H1 (cell line): ENCODE measurements around the gene NHP2. TPM values are rescaled to one million over a fixed set of nuclear protein-coding genes. Genes with fewer than 3 reads are reported as not detected.

ENCODE experiments used
- CTCF ChIA-PET: fragments of 300-600 bp; sonication (Branson Sonifier 250); formaldehyde crosslinking; loops from one replicate; lab custom pipeline; 2021; ENCODE audit not compliant: partially characterized antibody; lab: Charles Lee
- POLR2A ChIA-PET: fragments of 300-600 bp; sonication (Branson Sonifier 250); formaldehyde crosslinking; loops from one replicate; lab custom pipeline; 2021; ENCODE audit warnings: inconsistent platforms; ENCODE audit not compliant: partially characterized antibody; lab: Charles Lee
- DNase-seq, 2 experiments: peaks; one replicate each; pipeline versions ENCODE4 v3.0.0 to v3.0.0-alpha.2; 2010 to 2022; ENCODE audit warnings: low spot score in 2 of 2, low read depth in 1 of 2, mixed read lengths in 1 of 2
- FAIRE-seq: peaks from 2 replicates; lab custom pipeline; 2011; peaks lifted over from hg19 to GRCh38; lab: Jason Lieb, UNC
- H2AFZ ChIP-seq: 2 replicates; pipeline ENCODE4 v1.8.1; 2012; ENCODE audit warnings: low read length, inconsistent platforms
- H2AK5ac ChIP-seq: 2 replicates; pipeline ENCODE4 v1.6.1; 2013; ENCODE audit warnings: low read depth, low read length
- H2BK120ac ChIP-seq: replicated peaks from 2 replicates; pipeline ENCODE3; 2013; ENCODE audit warnings: low read depth, low read length, inconsistent platforms
- H2BK12ac ChIP-seq: 2 replicates; pipeline ENCODE4 v1.6.1; 2013; ENCODE audit warnings: low read depth, low read length
- H2BK15ac ChIP-seq: 2 replicates; pipeline ENCODE4 v1.6.1; 2013; ENCODE audit warnings: low read length
- H2BK20ac ChIP-seq: 2 replicates; pipeline ENCODE4 v1.6.1; 2013; ENCODE audit warnings: low read length
- H2BK5ac ChIP-seq: 2 replicates; pipeline ENCODE4 v1.6.1; 2013; ENCODE audit warnings: low read depth, low read length
- H3K14ac ChIP-seq: 2 replicates; pipeline ENCODE4 v1.6.1; 2013; ENCODE audit warnings: inconsistent platforms; ENCODE audit not compliant: insufficient read length
- H3K18ac ChIP-seq: 2 replicates; pipeline ENCODE4 v1.6.1; 2013; ENCODE audit warnings: low read length; ENCODE audit errors: extremely low read depth
- H3K23ac ChIP-seq: 2 replicates; pipeline ENCODE4 v1.6.1; 2013; ENCODE audit warnings: inconsistent platforms; ENCODE audit not compliant: insufficient read length
- H3K23me2 ChIP-seq: 2 replicates; pipeline ENCODE4 v1.6.1; 2013; ENCODE audit warnings: low read depth, low read length
- H3K27ac ChIP-seq: 2 replicates; pipeline ENCODE4 v1.6.1; 2011; ENCODE audit warnings: low read depth, low read length, inconsistent platforms
- H3K27me3 ChIP-seq, 4 experiments: replicated peaks in 1 of 4; 1 replicate in 1 of 4; 2 replicates in 3 of 4; pipeline versions ENCODE4 v1.6.1 to v1.8.1; 2011 to 2013; ENCODE audit warnings: low read length in 3 of 4, mild to moderate bottlenecking in 3 of 4, inconsistent platforms in 2 of 4, mixed read lengths in 2 of 4, moderate library complexity in 1 of 4; ENCODE audit not compliant: control insufficient read depth in 3 of 4, insufficient read depth in 3 of 4; ENCODE audit errors: extremely low read depth in 1 of 4
- H3K36me3 ChIP-seq, 4 experiments: 2 replicates each; pipeline versions ENCODE4 v1.6.1 to v1.8.1; 2011 to 2013; ENCODE audit warnings: mild to moderate bottlenecking in 4 of 4, low read length in 3 of 4, moderate library complexity in 2 of 4, control low read depth in 1 of 4, inconsistent platforms in 1 of 4; ENCODE audit not compliant: insufficient read depth in 4 of 4, control insufficient read depth in 2 of 4
- H3K4ac ChIP-seq: replicated peaks from 2 replicates; pipeline ENCODE3; 2013; ENCODE audit warnings: low read length, low read depth, mixed read lengths, inconsistent platforms; ENCODE audit not compliant: insufficient read length
- H3K4me1 ChIP-seq, 4 experiments: replicated peaks in 1 of 4; 1 replicate in 1 of 4; 2 replicates in 3 of 4; pipeline versions ENCODE4 v1.6.1 to v1.8.1; 2011 to 2013; ENCODE audit warnings: low read length in 3 of 4, inconsistent platforms in 2 of 4, mixed read lengths in 1 of 4; ENCODE audit not compliant: insufficient read depth in 4 of 4, control insufficient read depth in 3 of 4
- H3K4me2 ChIP-seq, 2 experiments: 2 replicates each; pipeline versions ENCODE4 v1.6.1 to v1.8.1; 2011 to 2013; ENCODE audit warnings: low read depth in 2 of 2, low read length in 2 of 2, control low read depth in 1 of 2, inconsistent platforms in 1 of 2, mild to moderate bottlenecking in 1 of 2; ENCODE audit not compliant: insufficient read depth in 1 of 2
- H3K4me3 ChIP-seq, 4 experiments: fragments of 200-600, 300-600 bp in 1 of 4; sonication (generic), shearing (Covaris generic), sonication (Bioruptor Twin) in 1 of 4; 2 replicates each; pipeline versions ENCODE4 v1.5.1 to v1.8.1; 2011 to 2016; ENCODE audit warnings: low read length in 4 of 4, low read depth in 3 of 4, control low read depth in 2 of 4, inconsistent platforms in 2 of 4, mild to moderate bottlenecking in 2 of 4, mixed read lengths in 1 of 4, moderate library complexity in 1 of 4; ENCODE audit not compliant: insufficient read depth in 2 of 4; ENCODE audit errors: extremely low read depth in 1 of 4
- H3K56ac ChIP-seq: replicated peaks from 2 replicates; pipeline ENCODE3; 2013; ENCODE audit warnings: low read depth, mild to moderate bottlenecking, mixed read lengths, low read length, inconsistent platforms; ENCODE audit not compliant: insufficient read length
- H3K79me1 ChIP-seq: 2 replicates; pipeline ENCODE4 v1.6.1; 2013; ENCODE audit warnings: low read depth, low read length, control low read depth
- H3K79me2 ChIP-seq, 2 experiments: 2 replicates each; pipeline versions ENCODE4 v1.6.1 to v1.8.1; 2012 to 2013; ENCODE audit warnings: low read length in 2 of 2, mild to moderate bottlenecking in 2 of 2, inconsistent platforms in 1 of 2; ENCODE audit not compliant: insufficient read depth in 2 of 2, control insufficient read depth in 1 of 2
- H3K9ac ChIP-seq, 4 experiments: replicated peaks in 1 of 4; 1 replicate in 1 of 4; 2 replicates in 3 of 4; pipeline versions ENCODE4 v1.6.1 to v1.8.1; 2011 to 2013; ENCODE audit warnings: low read depth in 3 of 4, low read length in 3 of 4, control low read depth in 2 of 4, mild to moderate bottlenecking in 2 of 4, moderate library complexity in 2 of 4, inconsistent platforms in 1 of 4; ENCODE audit errors: extremely low read depth in 1 of 4
- H3K9me3 ChIP-seq, 2 experiments: 2 replicates each; pipeline versions ENCODE4 v1.6.1 to v1.8.1; 2012 to 2013; ENCODE audit warnings: mild to moderate bottlenecking in 2 of 2, moderate library complexity in 2 of 2, control low read depth in 1 of 2, inconsistent platforms in 1 of 2, low read depth in 1 of 2, low read length in 1 of 2, mixed read lengths in 1 of 2; ENCODE audit not compliant: insufficient read depth in 2 of 2
- H4K20me1 ChIP-seq, 2 experiments: replicated peaks in 1 of 2; 2 replicates each; pipeline versions ENCODE3 to v1.8.1; 2011 to 2013; ENCODE audit warnings: inconsistent platforms in 2 of 2, low read length in 2 of 2, mild to moderate bottlenecking in 1 of 2; ENCODE audit not compliant: insufficient read depth in 2 of 2, control insufficient read depth in 1 of 2
- H4K5ac ChIP-seq: 2 replicates; pipeline ENCODE4 v1.6.1; 2013; ENCODE audit warnings: low read length, low read depth, mixed read lengths, inconsistent platforms; ENCODE audit not compliant: insufficient read length
- H4K8ac ChIP-seq: 2 replicates; pipeline ENCODE4 v1.8.0; 2013; ENCODE audit warnings: mild to moderate bottlenecking, moderate library complexity, low read length, inconsistent platforms; ENCODE audit not compliant: insufficient read depth; ENCODE audit errors: extremely low read depth
- H4K91ac ChIP-seq: replicated peaks from 2 replicates; pipeline ENCODE3; 2013; ENCODE audit warnings: low read length, mixed read lengths, inconsistent platforms; ENCODE audit not compliant: insufficient read length
- BACH1 ChIP-seq: IDR thresholded peaks from 2 replicates; pipeline ENCODE4 v1.6.1; 2012; ENCODE audit warnings: low read length, improper control_type of control experiment
- CBX5 ChIP-seq: fragments of 300-800, 300-1000 bp; sonication (generic); IDR thresholded peaks from 2 replicates; pipeline ENCODE4 v1.7.1; 2016; ENCODE audit warnings: antibody characterized with exemption, low read length, low read depth
- CHD2 ChIP-seq: IDR thresholded peaks from 2 replicates; pipeline ENCODE4 v1.6.1; 2012; ENCODE audit warnings: low read length, improper control_type of control experiment
- EZH2 ChIP-seq: fragments of 200-600 bp; sonication (generic); IDR thresholded peaks from 2 replicates; pipeline ENCODE4 v1.7.1; 2012; ENCODE audit warnings: low read depth, mild to moderate bottlenecking, moderate library complexity, low read length, inconsistent platforms; ENCODE audit not compliant: severe bottlenecking
- JUN ChIP-seq: IDR thresholded peaks from 2 replicates; pipeline ENCODE4 v1.6.1; 2011; ENCODE audit warnings: low read depth, mild to moderate bottlenecking, improper control_type of control experiment, low read length
- NRF1 ChIP-seq: IDR thresholded peaks from 2 replicates; pipeline ENCODE4 v1.6.1; 2011; ENCODE audit warnings: mild to moderate bottlenecking, low read depth, low read length, improper control_type of control experiment
- POLR2AphosphoS5 ChIP-seq: IDR thresholded peaks from 2 replicates; pipeline ENCODE4 v1.6.1; 2011; ENCODE audit warnings: low read depth, low read length
- SAP30 ChIP-seq: fragments of 300-600 bp; sonication (generic); IDR thresholded peaks from 2 replicates; pipeline ENCODE4 v1.7.1; 2012; ENCODE audit warnings: low read length, moderate library complexity, mild to moderate bottlenecking, inconsistent platforms; ENCODE audit not compliant: insufficient read depth, insufficient replicate concordance
- SP4 ChIP-seq: IDR thresholded peaks from 2 replicates; pipeline ENCODE4 v1.6.1; 2012; ENCODE audit warnings: low read length, inconsistent platforms
- TAF7 ChIP-seq: optimal IDR thresholded peaks from 2 replicates; pipeline ENCODE3; 2011; ENCODE audit warnings: low read depth, mild to moderate bottlenecking, inconsistent platforms, low read length, moderate library complexity, borderline replicate concordance
- TCF12 ChIP-seq: IDR thresholded peaks from 2 replicates; pipeline ENCODE4 v1.6.1; 2011; ENCODE audit warnings: low read depth, mild to moderate bottlenecking, low read length
- YY1 ChIP-seq: IDR thresholded peaks from 2 replicates; pipeline ENCODE4 v1.6.1; 2011; ENCODE audit warnings: low read depth, mild to moderate bottlenecking, low read length
- ZNF274 ChIP-seq: IDR thresholded peaks from 2 replicates; pipeline ENCODE4 v1.7.0; 2012; ENCODE audit warnings: low read length, borderline replicate concordance; ENCODE audit errors: extremely low read depth
- WGBS, 2 experiments: shearing (Covaris generic) in 1 of 2; methylation state at CpG; one replicate each; pipeline versions ENCODE4 v1.1.6 to v1.1.7; 2013 to 2015; ENCODE audit warnings: low lambda C conversion rate in 2 of 2, mixed read lengths in 2 of 2, inconsistent platforms in 1 of 2, low coverage in 1 of 2, missing lambda C conversion rate in 1 of 2; ENCODE audit not compliant: insufficient replicate concordance in 2 of 2, insufficient coverage in 1 of 2, insufficient read length in 1 of 2; ENCODE audit errors: extremely low coverage in 1 of 2, missing lambda C conversion rate in 1 of 2; 5-methylcytosine and 5-hydroxymethylcytosine counted together
- polyA plus RNA-seq, 7 experiments: library from polyadenylated mRNA; depleted of rRNA in 3 of 7; stranded (reverse) in 5 of 7; unstranded in 2 of 7; fragments of >200 nt in 5 of 7; fragments of 200-250 nt in 2 of 7; gene quantifications; 1 replicate in 5 of 7; 2 replicates in 1 of 7; 4 replicates in 1 of 7; pipeline versions ENCODE4 v1.2.1 to v1.2.3, GENCODE V29; 2011 to 2013; ENCODE audit warnings: missing spikeins in 2 of 7, mixed read lengths in 2 of 7
- total RNA-seq: library from RNA; stranded (reverse); fragmentation: NEBNext Ultra II Directional; extraction: Animal tissue kit (Norgen Biotek cat#: 25700); gene quantifications from 2 replicates; pipeline ENCODE4 v1.2.1, GENCODE V29; 2021
- TF ChIP-seq, protein P1 (sequence below): IDR thresholded peaks from 2 replicates; pipeline ENCODE4 v1.6.1; 2011; ENCODE audit warnings: low read length, improper control_type of control experiment

NHP2 gene
- total and polyA plus RNA-seq, 2 of the 8 experiments (the other 6 are each of a cell fraction or from before 2014, with no cell fraction given) = 241 to 263 TPM

DNA sequence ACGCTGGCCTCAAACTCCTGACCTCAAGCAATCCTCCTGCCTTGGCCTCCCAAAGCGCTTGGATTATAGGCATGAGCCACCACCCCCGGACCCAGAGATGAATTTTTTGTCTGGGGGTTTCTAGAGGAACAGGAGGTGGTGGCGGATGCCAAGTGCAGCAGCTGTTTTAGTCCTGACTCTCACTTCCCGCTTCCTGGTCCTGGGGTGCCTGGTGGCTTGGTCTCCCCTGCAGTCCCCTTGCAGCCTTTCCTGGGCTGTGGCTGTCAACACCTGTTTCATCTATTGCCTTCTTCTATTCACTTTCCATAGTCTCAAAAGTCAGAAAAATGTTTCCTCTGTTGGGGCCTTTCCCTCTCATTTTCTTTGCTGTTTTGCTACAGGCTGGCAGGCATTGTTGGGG, 6.5 kb upstream of the NHP2 start:
- no peak overlapping the region for H4K5ac ChIP-seq
- POLR2A ChIA-PET = interaction anchor here (0.6 to 2.9 kb wide), 5 partner anchors 11 to 85 kb away, joined by 3 to 11 read pairs (median 4); no protein-coding TSS in a partner anchor
- TF ChIP-seq EZH2 (no peak), CHD2 (no peak), BACH1 (no peak), POLR2AphosphoS5 (no peak), JUN (no peak), SAP30 (no peak), SP4 (no peak), NRF1 (no peak), TCF12 (no peak), CBX5 (no peak), TAF7 (no peak), YY1 (no peak), ZNF274 (no peak)
- TF ChIP-seq, protein P1, sequence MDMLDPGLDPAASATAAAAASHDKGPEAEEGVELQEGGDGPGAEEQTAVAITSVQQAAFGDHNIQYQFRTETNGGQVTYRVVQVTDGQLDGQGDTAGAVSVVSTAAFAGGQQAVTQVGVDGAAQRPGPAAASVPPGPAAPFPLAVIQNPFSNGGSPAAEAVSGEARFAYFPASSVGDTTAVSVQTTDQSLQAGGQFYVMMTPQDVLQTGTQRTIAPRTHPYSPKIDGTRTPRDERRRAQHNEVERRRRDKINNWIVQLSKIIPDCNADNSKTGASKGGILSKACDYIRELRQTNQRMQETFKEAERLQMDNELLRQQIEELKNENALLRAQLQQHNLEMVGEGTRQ = no peak

More for the DNA sequence above, 6.5 kb upstream of the NHP2 start:
- H2BK20ac ChIP-seq = no peak overlapping the region
- peaks cover 0 to 4% (median 2%) of the 10 kb centered on the region in 4 experiments; a peak in 1 of 7 replicates for H3K27me3 ChIP-seq
- H3K9me3 ChIP-seq = no peaks in the 10 kb centered on the region
- no peak overlapping the region for H4K8ac ChIP-seq
- no peaks in the 10 kb centered on the region for H3K79me1 ChIP-seq
- H4K20me1 ChIP-seq = no peaks in the 10 kb centered on the region
- H3K4ac ChIP-seq = no peak overlapping the region
- H3K79me2 ChIP-seq = no peaks in the 10 kb centered on the region
- H2AK5ac ChIP-seq = no peak overlapping the region
- no peak overlapping the region for H3K18ac ChIP-seq
- no peak overlapping the region for H2BK5ac ChIP-seq
- peaks cover 0 to 6% (median 3%) of the 10 kb centered on the region in 4 experiments; a peak in 3 of 7 replicates for H3K4me1 ChIP-seq
- H3K4me3 ChIP-seq = no peak overlapping the region
- H2AFZ ChIP-seq = no peak overlapping the region
- H4K91ac ChIP-seq = no peak overlapping the region
- 89% methylated on average over 5 of the region's 5 CpGs; no CpG with 5 or more reads in 1 of the 2 experiments for WGBS, 2 experiments
- H3K36me3 ChIP-seq = no peaks in the 10 kb centered on the region
- no peak for DNase-seq
- no peak overlapping the region for H2BK12ac ChIP-seq
- H2BK120ac ChIP-seq = no peak overlapping the region
- no peaks in the 10 kb centered on the region; the same call in 1 of the 2 replicates for H3K23me2 ChIP-seq
- no peak overlapping the region for H3K23ac ChIP-seq
- FAIRE-seq = no peak
- CTCF ChIA-PET = interaction anchor here (0.8 to 24.6 kb wide), 3 partner anchors 11 to 82 kb away, joined by 3 to 515 read pairs (median 4); no protein-coding TSS in a partner anchor
- no peak overlapping the region for H2BK15ac ChIP-seq
- H3K56ac ChIP-seq = no peak overlapping the region
- H3K27ac ChIP-seq = no peak overlapping the region
- no peak overlapping the region for H3K9ac ChIP-seq
- H3K4me2 ChIP-seq = no peak overlapping the region
- no peak overlapping the region for H3K14ac ChIP-seq
